Liver (tissue), 5 donors: Measurements from ENCODE around the gene GSTP1. TPM values are rescaled to one million over a fixed set of nuclear protein-coding genes. Genes with fewer than 3 reads are reported as not detected.

Experiments
- polyA plus RNA-seq, 2 donors: library from polyadenylated mRNA; stranded (reverse) in 1 of 2; unstranded in 1 of 2; fragments of 200-250 nt in 1 of 2; fragments of >200 nt in 1 of 2; fragmentation: Nextera tagmentation in 1 of 2; extraction: Ambion mirVana in 1 of 2; gene quantifications; one replicate each; pipeline versions ENCODE4 v1.2.1 to v1.2.3, GENCODE V29; 2013 to 2015
- small RNA-seq: library from RNA; depleted of rRNA; stranded (forward); fragments of <200 nt; gene quantifications from one replicate; pipeline ENCODE3, GENCODE V24; 2014
- total RNA-seq, 2 donors: library from RNA; depleted of rRNA; stranded (reverse); fragments of >200 nt; gene quantifications; one replicate each; pipeline ENCODE4 v1.2.3, GENCODE V29; 2014
- donor health status: healthy.
- donor health status: healthy.
- donor health status: healthy.

Gene GSTP1
- total and polyA plus RNA-seq, 4 donors, result 25.6 to 228 (median 44.8) TPM

Small RNA genes lying within 50 kb of the gene (small RNA-seq; reads per million reads assigned to genes)
- not detected for gene AP003385.3

Other genes with a start within 250 kb of the GSTP1 start
- 10 to 100 TPM; 18.8 to 53.0 TPM for gene POLD4, start 230.3 kb upstream of the GSTP1 start, total RNA-seq
- gene POLD4, start 230.3 kb upstream of the GSTP1 start, polyA plus RNA-seq, result 100 to 1,000 TPM; 119 to 246 TPM
- gene CLCF1, start 210.2 kb upstream of the GSTP1 start, total RNA-seq, result under 1 TPM; 0.17 to 0.23 TPM
- gene CLCF1, start 210.2 kb upstream of the GSTP1 start, polyA plus RNA-seq, result 1 to 10 TPM in 1 of 2 donors, under 1 TPM in 1; 0.14 to 1.8 TPM
- gene RAD9A, start 191.8 kb upstream of the GSTP1 start, total RNA-seq, result 1 to 10 TPM; 5.9 to 8.6 TPM
- gene RAD9A, start 191.8 kb upstream of the GSTP1 start, polyA plus RNA-seq, result 1 to 10 TPM; 4.5 to 5.4 TPM
- 10 to 100 TPM; 62.4 to 92.9 TPM for gene PPP1CA, start 182.0 kb upstream of the GSTP1 start, total RNA-seq
- gene PPP1CA, start 182.0 kb upstream of the GSTP1 start, polyA plus RNA-seq, result 10 to 100 TPM; 74.2 to 77.6 TPM
- gene TBC1D10C, start 179.7 kb upstream of the GSTP1 start, total RNA-seq, result 1 to 10 TPM; 2.3 to 4.4 TPM
- 1 to 10 TPM; 1.1 to 1.6 TPM for gene TBC1D10C, start 179.7 kb upstream of the GSTP1 start, polyA plus RNA-seq
- under 1 TPM; 0.05 to 0.08 TPM for gene CARNS1, start 168.1 kb upstream of the GSTP1 start, total RNA-seq
- gene CARNS1, start 168.1 kb upstream of the GSTP1 start, polyA plus RNA-seq, result under 1 TPM; 0.12 to 0.19 TPM
- 10 to 100 TPM; 42.2 to 49.6 TPM for gene RPS6KB2, start 155.3 kb upstream of the GSTP1 start, total RNA-seq
- gene RPS6KB2, start 155.3 kb upstream of the GSTP1 start, polyA plus RNA-seq, result 10 to 100 TPM; 31.5 to 33.2 TPM
- gene PTPRCAP, start 146.1 kb upstream of the GSTP1 start, total RNA-seq, result 1 to 10 TPM; 3.9 to 5.0 TPM
- gene PTPRCAP, start 146.1 kb upstream of the GSTP1 start, polyA plus RNA-seq, result 1 to 10 TPM; 2.9 to 6.2 TPM
- gene CORO1B, start 140.3 kb upstream of the GSTP1 start, total RNA-seq, result 10 to 100 TPM; 34.4 to 41.4 TPM
- 10 to 100 TPM; 14.1 to 38.4 TPM for gene CORO1B, start 140.3 kb upstream of the GSTP1 start, polyA plus RNA-seq
- not detected for gene GPR152, start 131.1 kb upstream of the GSTP1 start, total RNA-seq
- not detected for gene GPR152, start 131.1 kb upstream of the GSTP1 start, polyA plus RNA-seq
- gene CABP4, start 128.5 kb upstream of the GSTP1 start, total RNA-seq, result 1 to 10 TPM; 2.1 to 2.9 TPM
- gene CABP4, start 128.5 kb upstream of the GSTP1 start, polyA plus RNA-seq, result 1 to 10 TPM in 1 of 2 donors, under 1 TPM in 1; 0.85 to 1.2 TPM
- gene TMEM134, start 114.6 kb upstream of the GSTP1 start, total RNA-seq, result 10 to 100 TPM; 10.2 to 50.8 TPM
- 10 to 100 TPM; 76.3 to 86.9 TPM for gene TMEM134, start 114.6 kb upstream of the GSTP1 start, polyA plus RNA-seq
- gene AIP, start 100.8 kb upstream of the GSTP1 start, total RNA-seq, result 10 to 100 TPM; 17.6 to 21.5 TPM
- 10 to 100 TPM; 24.7 to 28.2 TPM for gene AIP, start 100.8 kb upstream of the GSTP1 start, polyA plus RNA-seq
- gene PITPNM1, start 78.4 kb upstream of the GSTP1 start, total RNA-seq, result 1 to 10 TPM; 3.2 to 6.9 TPM
- gene PITPNM1, start 78.4 kb upstream of the GSTP1 start, polyA plus RNA-seq, result 1 to 10 TPM; 1.3 to 9.3 TPM
- 10 to 100 TPM; 14.1 to 32.5 TPM for gene CDK2AP2, start 75.7 kb upstream of the GSTP1 start, total RNA-seq
- 100 to 1,000 TPM in 1 of 2 donors, 10 to 100 TPM in 1; 80.7 to 126 TPM for gene CDK2AP2, start 75.7 kb upstream of the GSTP1 start, polyA plus RNA-seq
- not detected for gene CABP2, start 60.4 kb upstream of the GSTP1 start, total RNA-seq
- not detected for gene CABP2, start 60.4 kb upstream of the GSTP1 start, polyA plus RNA-seq
- gene NDUFV1, start 23.1 kb downstream of the GSTP1 start, total RNA-seq, result 100 to 1,000 TPM in 1 of 2 donors, 10 to 100 TPM in 1; 83.6 to 162 TPM
- gene NDUFV1, start 23.1 kb downstream of the GSTP1 start, polyA plus RNA-seq, result 100 to 1,000 TPM; 163 to 172 TPM
- gene NUDT8, start 46.1 kb downstream of the GSTP1 start, total RNA-seq, result 10 to 100 TPM; 19.5 to 19.6 TPM
- 10 to 100 TPM; 29.3 to 66.9 TPM for gene NUDT8, start 46.1 kb downstream of the GSTP1 start, polyA plus RNA-seq
- not detected for gene TBX10, start 56.0 kb downstream of the GSTP1 start, total RNA-seq
- under 1 TPM; 0.12 to 0.43 TPM for gene TBX10, start 56.0 kb downstream of the GSTP1 start, polyA plus RNA-seq
- 1 to 10 TPM; 2.7 to 5.8 TPM for gene ACY3, start 66.9 kb downstream of the GSTP1 start, total RNA-seq
- 10 to 100 TPM in 1 of 2 donors, 1 to 10 TPM in 1; 9.4 to 12.9 TPM for gene ACY3, start 66.9 kb downstream of the GSTP1 start, polyA plus RNA-seq
- gene ALDH3B2, start 90.8 kb downstream of the GSTP1 start, total RNA-seq, result not detected
- gene ALDH3B2, start 90.8 kb downstream of the GSTP1 start, polyA plus RNA-seq, result not detected